Tibial nerve (tissue), 4 donors: ENCODE results near the gene NOX3.
"Not testable (repeated sequence)": the region's sequence is repeated elsewhere in the genome, so short reads cannot be mapped to it uniquely, and the experiment has no call there.

Source experiments
- CTCF ChIP-seq, 5 experiments: fragments of 200-600 bp in 3 of 5; fragments of 450-650 bp in 2 of 5; sonication (generic) in 3 of 5; IDR thresholded peaks; one replicate each; pipeline ENCODE4 v1.5.1; 2016 to 2019; ENCODE audit warnings: antibody characterized with exemption in 5 of 5, mild to moderate bottlenecking in 3 of 5, moderate library complexity in 2 of 5
- EP300 ChIP-seq, 2 donors: sonication (generic); formaldehyde crosslinking; IDR thresholded peaks; one replicate each; pipeline ENCODE4 v1.6.1; 2017; ENCODE audit warnings: antibody characterized with exemption in 2 of 2, mild to moderate bottlenecking in 1 of 2
- POLR2A ChIP-seq, 2 donors: fragments of 450-650 bp; IDR thresholded peaks; one replicate each; pipeline ENCODE4 v1.6.1; 2017; ENCODE audit warnings: antibody characterized with exemption in 2 of 2, mild to moderate bottlenecking in 2 of 2, moderate library complexity in 2 of 2

GRCh38 chr6:155364021-155364420, 91.6 kb downstream of the NOX3 start:
- TF ChIP-seq CTCF, POLR2A, EP300 (IDR thresholded peaks at IDR 0.05): not testable (repeated sequence)
